GM12864 (cell line): ENCODE data around the gene PRKCZ.

Source experiments
- DNase-seq: peaks from one replicate; pipeline ENCODE4 v3.0.0-alpha.2; 2011; ENCODE audit warnings: low read depth
- H3K4me3 ChIP-seq: 2 replicates; pipeline ENCODE4 v1.5.1; 2011; ENCODE audit warnings: mild to moderate bottlenecking, low read depth, low read length, control low read depth
- TF ChIP-seq, protein P1 (sequence below): IDR thresholded peaks from 2 replicates; pipeline ENCODE4 v1.5.1; 2011; ENCODE audit warnings: low read depth, mild to moderate bottlenecking, moderate library complexity, low read length, control low read depth, inconsistent platforms; ENCODE audit errors: missing control alignments

PRKCZ gene

DNA sequence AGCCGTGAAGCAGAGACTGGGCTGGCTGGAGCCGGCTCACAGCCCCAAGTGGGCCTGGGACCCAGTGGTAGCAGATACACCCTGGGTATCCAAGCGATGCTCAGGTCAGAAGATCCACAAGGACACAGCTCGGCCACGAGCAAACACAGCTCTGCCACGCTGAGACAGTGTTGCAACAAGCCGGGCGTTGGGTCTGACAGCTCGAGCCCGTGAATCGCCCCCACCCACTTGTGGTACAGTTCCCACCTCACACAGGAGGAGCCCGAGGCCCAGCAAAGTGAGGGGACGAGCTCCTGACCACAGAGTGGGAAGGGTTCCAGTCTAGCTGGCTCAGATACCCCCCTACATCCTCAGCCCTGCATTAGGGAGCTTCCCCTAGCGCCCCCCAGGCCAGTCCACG lies 8.9 kb upstream of the PRKCZ start:
- no peak for DNase-seq
- TF ChIP-seq, protein P1, sequence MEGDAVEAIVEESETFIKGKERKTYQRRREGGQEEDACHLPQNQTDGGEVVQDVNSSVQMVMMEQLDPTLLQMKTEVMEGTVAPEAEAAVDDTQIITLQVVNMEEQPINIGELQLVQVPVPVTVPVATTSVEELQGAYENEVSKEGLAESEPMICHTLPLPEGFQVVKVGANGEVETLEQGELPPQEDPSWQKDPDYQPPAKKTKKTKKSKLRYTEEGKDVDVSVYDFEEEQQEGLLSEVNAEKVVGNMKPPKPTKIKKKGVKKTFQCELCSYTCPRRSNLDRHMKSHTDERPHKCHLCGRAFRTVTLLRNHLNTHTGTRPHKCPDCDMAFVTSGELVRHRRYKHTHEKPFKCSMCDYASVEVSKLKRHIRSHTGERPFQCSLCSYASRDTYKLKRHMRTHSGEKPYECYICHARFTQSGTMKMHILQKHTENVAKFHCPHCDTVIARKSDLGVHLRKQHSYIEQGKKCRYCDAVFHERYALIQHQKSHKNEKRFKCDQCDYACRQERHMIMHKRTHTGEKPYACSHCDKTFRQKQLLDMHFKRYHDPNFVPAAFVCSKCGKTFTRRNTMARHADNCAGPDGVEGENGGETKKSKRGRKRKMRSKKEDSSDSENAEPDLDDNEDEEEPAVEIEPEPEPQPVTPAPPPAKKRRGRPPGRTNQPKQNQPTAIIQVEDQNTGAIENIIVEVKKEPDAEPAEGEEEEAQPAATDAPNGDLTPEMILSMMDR, result no peak
- no peak overlapping the region for H3K4me3 ChIP-seq

- no peak for DNase-seq
- no peak overlapping the region for H3K4me3 ChIP-seq
- TF ChIP-seq, protein P1, result no peak
Observed at GRCh38 chr1:2041887-2042286, 8.3 kb upstream of the PRKCZ start.

- no peak overlapping the region for H3K4me3 ChIP-seq
- DNase-seq, result no peak
- TF ChIP-seq, protein P1, result no peak
Observed at GRCh38 chr1:2042830-2043773, 7.1 kb upstream of the PRKCZ start.

DNA sequence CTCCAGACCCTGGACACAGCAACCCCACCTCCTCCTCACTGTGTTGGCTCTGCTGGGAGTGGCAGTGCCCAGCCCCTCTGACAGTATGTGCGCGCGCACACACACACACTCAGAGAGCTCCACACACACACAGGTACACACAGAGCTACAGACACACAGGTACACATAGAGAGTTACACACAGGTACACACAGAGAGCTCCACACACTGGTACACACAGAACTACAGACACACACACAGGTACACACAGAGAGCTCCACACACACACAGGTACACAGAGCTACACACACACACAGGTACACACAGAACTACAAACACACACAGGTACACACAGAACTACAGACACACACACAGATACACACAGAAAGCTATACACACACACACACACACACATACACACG lies 6.3 kb upstream of the PRKCZ start:
- TF ChIP-seq, protein P1, result no peak
- no peak overlapping the region for H3K4me3 ChIP-seq
- no peak for DNase-seq

DNA sequence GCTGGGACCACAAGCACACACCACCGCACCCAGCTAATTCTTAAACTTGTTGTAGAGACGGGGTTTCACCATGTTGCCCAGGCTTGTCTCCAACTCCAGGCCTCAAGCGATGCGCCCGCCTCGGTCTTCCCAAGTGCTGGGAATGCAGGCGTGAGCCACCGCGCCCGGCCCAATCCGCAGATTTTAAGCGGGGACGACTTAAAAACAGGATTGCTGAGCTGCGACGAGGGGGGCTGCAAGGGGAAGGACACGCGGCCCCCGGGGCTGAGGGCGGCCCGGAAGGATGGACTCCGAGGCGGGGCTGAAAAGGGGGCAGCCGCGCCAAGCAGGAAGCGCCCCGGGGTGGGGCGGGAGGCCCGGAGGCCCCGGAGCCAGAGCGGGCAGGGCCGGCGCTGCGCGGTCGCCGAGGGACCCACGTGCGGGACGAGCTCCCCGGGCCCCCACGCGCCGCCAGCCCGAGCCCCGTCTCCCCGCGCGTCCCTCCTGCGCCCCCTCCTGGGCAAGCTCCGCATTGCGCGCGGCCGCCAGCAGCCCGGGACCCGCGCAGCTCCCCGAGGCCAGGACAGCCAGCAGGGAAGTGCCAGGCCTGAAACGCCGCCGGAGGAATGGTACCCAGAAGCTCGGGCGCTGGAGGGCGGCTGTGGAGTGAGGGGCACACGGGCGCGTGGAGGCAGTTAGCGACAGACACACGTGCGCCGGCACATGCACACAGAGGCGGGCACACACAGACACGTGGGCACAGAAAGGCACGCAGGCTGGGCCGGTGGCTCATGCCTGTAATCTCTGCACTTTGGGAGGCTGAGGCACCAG lies 5.5 kb upstream of the PRKCZ start:
- no peak for DNase-seq
- TF ChIP-seq, protein P1, result peak; percentile 68
- no peak overlapping the region for H3K4me3 ChIP-seq

- TF ChIP-seq, protein P1, result no peak
- DNase-seq, result no peak
- no peak overlapping the region for H3K4me3 ChIP-seq
Observed at GRCh38 chr1:2045468-2046173, 4.6 kb upstream of the PRKCZ start.
